Fibroblast of lung (primary cell): ENCODE results near the gene CRABP2. TPM values are rescaled to one million over a fixed set of nuclear protein-coding genes. Genes with fewer than 3 reads are reported as not detected.

Experiments used
- DNase-seq, 2 donors: peaks; one replicate each; pipeline versions ENCODE4 v3.0.0 to v3.0.0-alpha.2; 2010; ENCODE audit warnings: low read depth in 2 of 2
- H2AFZ ChIP-seq: 2 replicates; pipeline ENCODE4 v1.5.1; 2012; ENCODE audit warnings: low read length, control low read depth, inconsistent platforms
- H3K27ac ChIP-seq: 2 replicates; pipeline ENCODE4 v1.5.1; 2011; ENCODE audit warnings: low read length, control low read depth; ENCODE audit not compliant: insufficient read depth
- H3K27me3 ChIP-seq: 2 replicates; pipeline ENCODE4 v1.5.1; 2011; ENCODE audit warnings: mild to moderate bottlenecking, low read length; ENCODE audit not compliant: control insufficient read depth, insufficient read depth
- H3K36me3 ChIP-seq: 2 replicates; pipeline ENCODE4 v1.5.1; 2011; ENCODE audit warnings: low read length; ENCODE audit not compliant: control insufficient read depth, insufficient read depth
- H3K4me1 ChIP-seq: 2 replicates; pipeline ENCODE4 v1.5.1; 2011; ENCODE audit warnings: low read length; ENCODE audit not compliant: control insufficient read depth, insufficient read depth; ENCODE audit errors: extremely low read depth
- H3K4me2 ChIP-seq: 2 replicates; pipeline ENCODE4 v1.5.1; 2011; ENCODE audit warnings: low read length, control low read depth; ENCODE audit not compliant: insufficient read depth; ENCODE audit errors: extremely low read depth
- H3K4me3 ChIP-seq, 4 experiments: fragments of 200-600 bp in 1 of 4; sonication (generic) in 1 of 4; replicated peaks in 1 of 4; 2 replicates each; pipeline ENCODE4 v1.5.1; 2011 to 2016; ENCODE audit warnings: low read length in 4 of 4, low read depth in 3 of 4, mild to moderate bottlenecking in 3 of 4, control low read depth in 2 of 4, inconsistent platforms in 1 of 4, mixed read lengths in 1 of 4; ENCODE audit not compliant: insufficient read depth in 1 of 4; ENCODE audit errors: control extremely low read depth in 1 of 4
- H3K79me2 ChIP-seq: 2 replicates; pipeline ENCODE4 v1.5.1; 2012; ENCODE audit warnings: mild to moderate bottlenecking, low read length, inconsistent platforms; ENCODE audit not compliant: control insufficient read depth, insufficient read depth
- H3K9ac ChIP-seq: 2 replicates; pipeline ENCODE4 v1.5.1; 2011; ENCODE audit warnings: mild to moderate bottlenecking, low read length, control low read depth; ENCODE audit not compliant: insufficient read depth
- H3K9me3 ChIP-seq: 2 replicates; pipeline ENCODE4 v1.5.1; 2012; ENCODE audit warnings: low read depth, low read length; ENCODE audit not compliant: control insufficient read depth, insufficient read depth
- H4K20me1 ChIP-seq: 2 replicates; pipeline ENCODE4 v1.5.1; 2011; ENCODE audit warnings: low read length; ENCODE audit not compliant: control insufficient read depth, insufficient read depth; ENCODE audit errors: extremely low read depth
- CTCF ChIP-seq, 2 donors: IDR thresholded peaks in 1 of 2; conservative IDR thresholded peaks in 1 of 2; 1 replicate in 1 of 2; 2 replicates in 1 of 2; pipeline ENCODE4 v1.5.1; 2011 to 2012; ENCODE audit warnings: low read length in 2 of 2, control low read depth in 1 of 2, inconsistent platforms in 1 of 2, low read depth in 1 of 2, mild to moderate bottlenecking in 1 of 2
- EZH2 ChIP-seq: IDR thresholded peaks from 2 replicates; pipeline ENCODE4 v1.5.1; 2012; ENCODE audit warnings: low read length, control low read depth, mild to moderate bottlenecking; ENCODE audit errors: missing control alignments
- polyA plus RNA-seq, 2 donors: library from polyadenylated mRNA; depleted of rRNA in 1 of 2; stranded (reverse) in 1 of 2; unstranded in 1 of 2; fragments of >200 nt; gene quantifications; 2 replicates each; pipeline ENCODE4 v1.2.1, GENCODE V29; 2011 to 2012; ENCODE audit warnings: missing spikeins in 1 of 2
- total RNA-seq: library from RNA; depleted of rRNA; stranded (reverse); fragments of >200 nt; gene quantifications from 2 replicates; pipeline ENCODE4 v1.2.1, GENCODE V29; 2014

CRABP2 gene
- total and polyA plus RNA-seq, 2 donors (not counting 1 experiment from before 2014, with no cell fraction given), result 48.9 to 70.4 TPM

- Histone ChIP-seq H3K27me3 (peaks cover 30% of the 10 kb centered on the region), H3K27ac (no peak overlapping the region), H3K79me2 (no peaks in the 10 kb centered on the region)
These were observed 50.7 kb downstream of the CRABP2 start for GRCh38 chr1:156654700-156655099.

GRCh38 chr1:156652992-156653355 is 52.4 kb downstream of the CRABP2 start:
- H4K20me1 ChIP-seq, result no peaks in the 10 kb centered on the region
- no peak overlapping the region for H3K27ac ChIP-seq
- H3K9me3 ChIP-seq, result no peaks in the 10 kb centered on the region
- H3K4me1 ChIP-seq, result no peaks in the 10 kb centered on the region
- no peak overlapping the region for H2AFZ ChIP-seq
- H3K36me3 ChIP-seq, result no peaks in the 10 kb centered on the region
- no peak for DNase-seq
- no peak for TF ChIP-seq EZH2
- no peak for TF ChIP-seq CTCF (conservative IDR thresholded peaks at IDR 0.05 in 1 of 2, IDR thresholded peaks at IDR 0.05 in 1 of 2; ENCODE audit: low read depth in 1 of 2, low read length in 2 of 2)
- no peaks in the 10 kb centered on the region for H3K79me2 ChIP-seq
- no peak overlapping the region for H3K4me3 ChIP-seq
- H3K27me3 ChIP-seq, result peaks cover 43% of the 10 kb centered on the region
- no peak overlapping the region for H3K4me2 ChIP-seq
- H3K9ac ChIP-seq, result no peak overlapping the region

More at GRCh38 chr1:156654700-156655099, 50.7 kb downstream of the CRABP2 start:
- Histone ChIP-seq H3K4me2 (no peak overlapping the region), H3K9ac (no peak overlapping the region), H3K36me3 (no peaks in the 10 kb centered on the region), H4K20me1 (no peaks in the 10 kb centered on the region), H3K4me3 (no peak overlapping the region), H3K9me3 (no peaks in the 10 kb centered on the region), H3K4me1 (peaks cover 4% of the 10 kb centered on the region), H2AFZ (no peak overlapping the region)
- TF ChIP-seq CTCF (conservative IDR thresholded peaks at IDR 0.05 in 1 of 2, IDR thresholded peaks at IDR 0.05 in 1 of 2; ENCODE audit: low read depth in 1 of 2, low read length in 2 of 2) (no peak), EZH2 (no peak)
- peak in 1 of 2 donors; percentile 35 for DNase-seq

- DNase-seq, result peak; percentile 33 to 44
- no peak overlapping the region for H3K9ac ChIP-seq
- H4K20me1 ChIP-seq, result no peaks in the 10 kb centered on the region
- TF ChIP-seq CTCF (conservative IDR thresholded peaks at IDR 0.05 in 1 of 2, IDR thresholded peaks at IDR 0.05 in 1 of 2; ENCODE audit: low read depth in 1 of 2, low read length in 2 of 2) (no peak), EZH2 (no peak)
- no peaks in the 10 kb centered on the region for H3K79me2 ChIP-seq
- no peak overlapping the region for H3K27ac ChIP-seq
- no peaks in the 10 kb centered on the region for H3K9me3 ChIP-seq
- no peaks in the 10 kb centered on the region for H3K36me3 ChIP-seq
- H3K27me3 ChIP-seq, result peaks cover 47% of the 10 kb centered on the region
- H3K4me2 ChIP-seq, result no peak overlapping the region
- H3K4me3 ChIP-seq, result no peak overlapping the region
- no peaks in the 10 kb centered on the region for H3K4me1 ChIP-seq
- H2AFZ ChIP-seq, result no peak overlapping the region
These were observed 53.0 kb downstream of the CRABP2 start for GRCh38 chr1:156652131-156652991.

Other genes starting within 250 kb of the CRABP2 start
- 4.6 and 9.9 TPM in 2 replicates for gene MEF2D, start 204.8 kb downstream of the CRABP2 start, total RNA-seq
- 12.7 and 13.1 TPM in 2 replicates for gene MEF2D, start 204.8 kb downstream of the CRABP2 start, polyA plus RNA-seq
- 1.3 and 16.0 TPM in 2 replicates for gene IQGAP3, start 133.0 kb downstream of the CRABP2 start, total RNA-seq
- gene IQGAP3, start 133.0 kb downstream of the CRABP2 start, polyA plus RNA-seq, result 2.7 and 15.9 TPM in 2 replicates
- gene TTC24, start 125.9 kb downstream of the CRABP2 start, total RNA-seq, result not detected in 2 replicates
- gene TTC24, start 125.9 kb downstream of the CRABP2 start, polyA plus RNA-seq, result not detected in 2 replicates
- gene NAXE, start 113.8 kb downstream of the CRABP2 start, total RNA-seq, result 51.6 and 64.4 TPM in 2 replicates
- 41.6 and 59.5 TPM in 2 replicates for gene NAXE, start 113.8 kb downstream of the CRABP2 start, polyA plus RNA-seq
- 11.3 and 12.2 TPM in 2 replicates for gene GPATCH4, start 104.1 kb downstream of the CRABP2 start, total RNA-seq
- 23.6 and 42.7 TPM in 2 replicates for gene GPATCH4, start 104.1 kb downstream of the CRABP2 start, polyA plus RNA-seq
- not detected in 2 replicates for gene HAPLN2, start 86.2 kb downstream of the CRABP2 start, total RNA-seq
- gene HAPLN2, start 86.2 kb downstream of the CRABP2 start, polyA plus RNA-seq, result not detected in 2 replicates
- gene BCAN, start 63.5 kb downstream of the CRABP2 start, total RNA-seq, result under 0.01 TPM in 1 of 2 replicates, not detected in the other
- 0.03 and 0.05 TPM in 2 replicates for gene BCAN, start 63.5 kb downstream of the CRABP2 start, polyA plus RNA-seq
- 44.2 and 87.4 TPM in 2 replicates for gene NES, start 28.2 kb downstream of the CRABP2 start, total RNA-seq
- 23.0 and 34.6 TPM in 2 replicates for gene NES, start 28.2 kb downstream of the CRABP2 start, polyA plus RNA-seq
- 12.6 and 17.3 TPM in 2 replicates for gene METTL25B, start 22.9 kb upstream of the CRABP2 start, total RNA-seq
- gene METTL25B, start 22.9 kb upstream of the CRABP2 start, polyA plus RNA-seq, result 5.5 and 6.4 TPM in 2 replicates
- 5.4 and 5.8 TPM in 2 replicates for gene ISG20L2, start 23.2 kb upstream of the CRABP2 start, total RNA-seq
- gene ISG20L2, start 23.2 kb upstream of the CRABP2 start, polyA plus RNA-seq, result 23.6 and 29.9 TPM in 2 replicates
- gene MRPL24, start 35.5 kb upstream of the CRABP2 start, total RNA-seq, result 39.8 and 58.8 TPM in 2 replicates
- 67.2 and 108 TPM in 2 replicates for gene MRPL24, start 35.5 kb upstream of the CRABP2 start, polyA plus RNA-seq
- 108 and 138 TPM in 2 replicates for gene HDGF, start 46.1 kb upstream of the CRABP2 start, total RNA-seq
- 99.1 and 126 TPM in 2 replicates for gene HDGF, start 46.1 kb upstream of the CRABP2 start, polyA plus RNA-seq
- gene PRCC, start 62.0 kb upstream of the CRABP2 start, total RNA-seq, result 10.5 and 13.2 TPM in 2 replicates
- 52.0 and 75.8 TPM in 2 replicates for gene PRCC, start 62.0 kb upstream of the CRABP2 start, polyA plus RNA-seq
- gene SH2D2A, start 111.3 kb upstream of the CRABP2 start, total RNA-seq, result not detected in 2 replicates
- not detected in 2 replicates for gene SH2D2A, start 111.3 kb upstream of the CRABP2 start, polyA plus RNA-seq
- not detected in 2 replicates for gene INSRR, start 153.5 kb upstream of the CRABP2 start, total RNA-seq
- gene INSRR, start 153.5 kb upstream of the CRABP2 start, polyA plus RNA-seq, result not detected in 2 replicates
- gene NTRK1, start 155.3 kb upstream of the CRABP2 start, total RNA-seq, result not detected in 2 replicates
- gene NTRK1, start 155.3 kb upstream of the CRABP2 start, polyA plus RNA-seq, result not detected in 2 replicates
- gene PEAR1, start 188.1 kb upstream of the CRABP2 start, total RNA-seq, result 2.3 and 2.6 TPM in 2 replicates
- 13.5 and 41.5 TPM in 2 replicates for gene PEAR1, start 188.1 kb upstream of the CRABP2 start, polyA plus RNA-seq
- gene LRRC71, start 215.0 kb upstream of the CRABP2 start, total RNA-seq, result not detected in 2 replicates
- 0.16 and 1.8 TPM in 2 replicates for gene LRRC71, start 215.0 kb upstream of the CRABP2 start, polyA plus RNA-seq